WTC11 (cell line): ENCODE data around the gene SPRY1. TPM values are rescaled to one million over a fixed set of nuclear protein-coding genes. Genes with fewer than 3 reads are reported as not detected.

ENCODE experiments used
- ATAC-seq: fragments of 200-7000 bp; cut with Tn5 transposase; 2 replicates; pipeline ENCODE4 v1.10.0; 2021; ENCODE audit warnings: mild to moderate bottlenecking, moderate library complexity
- CTCF ChIA-PET: fragments of 300-600 bp; sonication (Branson Sonifier 250); formaldehyde crosslinking; loops from one replicate; lab custom pipeline; 2021; ENCODE audit warnings: antibody characterized with exemption; lab: Charles Lee
- POLR2A ChIA-PET: fragments of 350-600 bp; sonication (Branson Sonifier 250); formaldehyde crosslinking; loops from one replicate; lab custom pipeline; 2021; ENCODE audit warnings: antibody characterized with exemption; lab: Charles Lee
- DNase-seq: peaks from one replicate; pipeline ENCODE4 v3.0.0; 2021; ENCODE audit warnings: low spot score
- H3K27ac Mint-ChIP-seq: 2 replicates; pipeline ENCODE4 v1.8.0; 2021; ENCODE audit warnings: mixed read lengths
- H3K27me3 Mint-ChIP-seq: 2 replicates; pipeline ENCODE4 v1.8.0; 2021; ENCODE audit warnings: low read depth, mild to moderate bottlenecking, moderate library complexity, mixed read lengths
- H3K36me3 Mint-ChIP-seq: 2 replicates; pipeline ENCODE4 v1.8.0; 2021; ENCODE audit warnings: mixed read lengths
- H3K4me1 Mint-ChIP-seq: 2 replicates; pipeline ENCODE4 v1.8.0; 2022; ENCODE audit warnings: mixed read lengths
- H3K4me3 Mint-ChIP-seq: 2 replicates; pipeline ENCODE4 v1.8.0; 2021; ENCODE audit warnings: mild to moderate bottlenecking, moderate library complexity, mixed read lengths
- H3K9me3 Mint-ChIP-seq: 2 replicates; pipeline ENCODE4 v1.8.0; 2021; ENCODE audit warnings: mixed read lengths
- ATF1 ChIP-seq: sonication (generic); formaldehyde crosslinking; IDR thresholded peaks from 2 replicates; pipeline ENCODE4 v1.8.1; 2023; ENCODE audit warnings: mild to moderate bottlenecking, moderate library complexity, missing genetic modification reagents
- CREM ChIP-seq: sonication (generic); formaldehyde crosslinking; IDR thresholded peaks from 2 replicates; pipeline ENCODE4 v1.8.1; 2022; ENCODE audit warnings: mild to moderate bottlenecking, missing genetic modification reagents, moderate library complexity
- ELF4 ChIP-seq: sonication (generic); formaldehyde crosslinking; IDR thresholded peaks from 2 replicates; pipeline ENCODE4 v1.8.1; 2022; ENCODE audit warnings: low read depth, mild to moderate bottlenecking, moderate library complexity, missing genetic modification reagents
- ETV6 ChIP-seq: sonication (generic); formaldehyde crosslinking; IDR thresholded peaks from 2 replicates; pipeline ENCODE4 v1.8.1; 2022; ENCODE audit warnings: mild to moderate bottlenecking, missing genetic modification reagents
- FOXJ3 ChIP-seq: sonication (generic); formaldehyde crosslinking; IDR thresholded peaks from 2 replicates; pipeline ENCODE4 v1.9.0; 2021; ENCODE audit warnings: missing genetic modification reagents, mild to moderate bottlenecking, borderline replicate concordance
- GTF2I ChIP-seq: fragments of 250-450 bp; sonication (Bioruptor Pico); conservative IDR thresholded peaks from 2 replicates; pipeline ENCODE4 v1.4.0; 2021; ENCODE audit warnings: mild to moderate bottlenecking
- IRF2 ChIP-seq: sonication (generic); formaldehyde crosslinking; IDR thresholded peaks from 2 replicates; pipeline ENCODE4 v1.8.0; 2022; ENCODE audit warnings: low read depth, missing genetic modification reagents, borderline replicate concordance
- KAT7 ChIP-seq: sonication (generic); formaldehyde crosslinking; IDR thresholded peaks from 2 replicates; pipeline ENCODE4 v1.8.1; 2023; ENCODE audit warnings: missing genetic modification reagents, mild to moderate bottlenecking, borderline replicate concordance
- NFATC4 ChIP-seq: fragments of 250-450 bp; sonication (Bioruptor Pico); IDR thresholded peaks from 2 replicates; pipeline ENCODE4 v1.9.0; 2021; ENCODE audit warnings: mild to moderate bottlenecking
- NR3C1 ChIP-seq: sonication (generic); formaldehyde crosslinking; conservative IDR thresholded peaks from 2 replicates; pipeline ENCODE4 v1.8.1; 2023; ENCODE audit warnings: low read depth, mild to moderate bottlenecking, missing genetic modification reagents
- TCF7 ChIP-seq: sonication (generic); formaldehyde crosslinking; IDR thresholded peaks from 2 replicates; pipeline ENCODE4 v1.8.0; 2022; ENCODE audit warnings: mild to moderate bottlenecking, low read depth, missing genetic modification reagents, moderate library complexity
- TEAD1 ChIP-seq: sonication (generic); formaldehyde crosslinking; IDR thresholded peaks from 2 replicates; pipeline ENCODE4 v1.8.0; 2022; ENCODE audit warnings: mild to moderate bottlenecking, missing genetic modification reagents
- ZNF121 ChIP-seq: sonication (generic); formaldehyde crosslinking; IDR thresholded peaks from 2 replicates; pipeline ENCODE4 v1.8.0; 2023; ENCODE audit warnings: missing genetic modification reagents
- ZNF219 ChIP-seq: sonication (generic); formaldehyde crosslinking; IDR thresholded peaks from 2 replicates; pipeline ENCODE4 v1.8.0; 2023; ENCODE audit warnings: missing genetic modification reagents, mild to moderate bottlenecking, borderline replicate concordance
- ZNF263 ChIP-seq: sonication (generic); formaldehyde crosslinking; IDR thresholded peaks from 2 replicates; pipeline ENCODE4 v1.8.1; 2022; ENCODE audit warnings: low read depth, mild to moderate bottlenecking, moderate library complexity, missing genetic modification reagents
- ZNF671 ChIP-seq: fragments of 250-450 bp; sonication (Bioruptor Pico); IDR thresholded peaks from 2 replicates; pipeline ENCODE4 v1.8.0; 2021; ENCODE audit warnings: mild to moderate bottlenecking
- total RNA-seq: library from RNA; stranded (reverse); gene quantifications from 3 replicates; pipeline ENCODE4 v1.2.3, GENCODE V29; 2021
- TF ChIP-seq, protein P1 (sequence below): sonication (generic); formaldehyde crosslinking; IDR thresholded peaks from 2 replicates; pipeline ENCODE4 v1.8.0; 2022; ENCODE audit warnings: mild to moderate bottlenecking, missing genetic modification reagents
- TF ChIP-seq, protein P2 (sequence below): sonication (generic); formaldehyde crosslinking; IDR thresholded peaks from 2 replicates; pipeline ENCODE4 v1.8.1; 2022; ENCODE audit warnings: mild to moderate bottlenecking, moderate library complexity, missing genetic modification reagents
- TF ChIP-seq, protein P3 (sequence below): sonication (generic); formaldehyde crosslinking; IDR thresholded peaks from 2 replicates; pipeline ENCODE4 v1.8.1; 2023; ENCODE audit warnings: mild to moderate bottlenecking, missing genetic modification reagents, moderate library complexity
- TF ChIP-seq, protein P4 (sequence below): fragments of 250-450 bp; sonication (Bioruptor Pico); conservative IDR thresholded peaks from 2 replicates; pipeline ENCODE4 v1.9.0; 2021; ENCODE audit warnings: mild to moderate bottlenecking
- TF ChIP-seq, protein P5 (sequence below): sonication (generic); formaldehyde crosslinking; conservative IDR thresholded peaks from 2 replicates; pipeline ENCODE4 v1.8.1; 2022; ENCODE audit warnings: mild to moderate bottlenecking, missing genetic modification reagents
- TF ChIP-seq, protein P6 (sequence below): sonication (generic); formaldehyde crosslinking; IDR thresholded peaks from 2 replicates; pipeline ENCODE4 v1.8.1; 2023; ENCODE audit warnings: mild to moderate bottlenecking, missing genetic modification reagents, borderline replicate concordance

SPRY1 gene
- total RNA-seq, 1 experiment from 2014 or later, result 107 TPM

DNA sequence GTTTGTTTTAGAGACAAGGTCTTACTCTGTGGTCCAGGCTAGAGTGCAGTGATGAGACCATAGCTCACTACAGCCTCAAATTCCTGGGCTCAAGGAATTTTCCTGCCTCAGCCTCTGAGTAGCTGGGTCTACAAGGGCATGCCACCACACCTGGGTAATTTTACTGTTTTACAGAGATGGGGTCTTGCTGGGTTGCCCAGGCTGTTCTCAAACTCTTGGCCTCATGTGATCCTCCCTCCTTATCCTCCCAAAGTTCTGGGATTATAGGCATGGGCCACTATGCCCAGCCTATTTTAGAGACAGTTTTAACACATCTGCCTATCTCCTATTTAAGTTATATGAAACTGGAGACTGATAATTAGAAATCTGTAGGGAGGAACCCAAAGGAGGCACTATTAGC is 53.8 kb downstream of the SPRY1 start:
- ATAC-seq, result no peak
- no peaks in the 10 kb centered on the region for H3K9me3 Mint-ChIP-seq
- CTCF ChIA-PET, result no interaction called here
- no peaks in the 10 kb centered on the region for H3K36me3 Mint-ChIP-seq
- no peaks in the 10 kb centered on the region; the same call in 1 of the 2 replicates for H3K27me3 Mint-ChIP-seq
- POLR2A ChIA-PET, result no interaction called here
- peaks cover 22% of the 10 kb centered on the region for H3K4me1 Mint-ChIP-seq
- no peak overlapping the region for H3K27ac Mint-ChIP-seq
- no peak overlapping the region for H3K4me3 Mint-ChIP-seq
- TF ChIP-seq, protein P1, sequence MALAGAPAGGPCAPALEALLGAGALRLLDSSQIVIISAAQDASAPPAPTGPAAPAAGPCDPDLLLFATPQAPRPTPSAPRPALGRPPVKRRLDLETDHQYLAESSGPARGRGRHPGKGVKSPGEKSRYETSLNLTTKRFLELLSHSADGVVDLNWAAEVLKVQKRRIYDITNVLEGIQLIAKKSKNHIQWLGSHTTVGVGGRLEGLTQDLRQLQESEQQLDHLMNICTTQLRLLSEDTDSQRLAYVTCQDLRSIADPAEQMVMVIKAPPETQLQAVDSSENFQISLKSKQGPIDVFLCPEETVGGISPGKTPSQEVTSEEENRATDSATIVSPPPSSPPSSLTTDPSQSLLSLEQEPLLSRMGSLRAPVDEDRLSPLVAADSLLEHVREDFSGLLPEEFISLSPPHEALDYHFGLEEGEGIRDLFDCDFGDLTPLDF, result no peak
- peak; percentile 74; the same call in 1 of the 2 replicates for TF ChIP-seq ZNF121 (CRISPR knock-in tag)
- DNase-seq, result no peak

DNA sequence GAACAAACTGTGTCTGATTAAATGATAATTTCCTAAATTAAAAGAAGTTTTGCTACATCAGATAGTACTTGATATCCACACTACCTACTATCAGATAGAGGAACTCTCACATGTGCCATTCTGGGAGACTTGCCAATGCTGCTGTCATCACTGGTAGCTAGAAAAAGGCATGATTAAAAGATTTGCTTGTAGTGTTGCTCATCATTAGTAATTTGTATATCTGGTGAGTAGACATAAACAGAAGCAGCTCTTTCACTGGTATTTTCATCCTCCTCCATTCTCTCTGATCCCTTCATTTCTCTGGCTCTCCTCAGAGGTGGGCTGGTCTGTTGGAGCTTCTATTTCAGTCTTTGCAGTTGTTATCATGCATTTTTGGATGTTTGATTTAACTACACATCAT is 56.0 kb downstream of the SPRY1 start:
- H3K36me3 Mint-ChIP-seq, result no peaks in the 10 kb centered on the region
- no peaks in the 10 kb centered on the region; the same call in 1 of the 2 replicates for H3K27me3 Mint-ChIP-seq
- DNase-seq (no peak), ATAC-seq (no peak)
- CTCF ChIA-PET, result interaction anchor here (0.6 kb wide), 1 partner anchor 320 kb away, joined by 3 read pairs; no protein-coding TSS in a partner anchor
- H3K4me1 Mint-ChIP-seq, result peaks cover 14% of the 10 kb centered on the region
- POLR2A ChIA-PET, result no interaction called here
- H3K9me3 Mint-ChIP-seq, result peaks cover 3% of the 10 kb centered on the region; the same call in 1 of the 2 replicates
- no peak overlapping the region for H3K4me3 Mint-ChIP-seq
- no peak overlapping the region for H3K27ac Mint-ChIP-seq
- TF ChIP-seq FOXJ3 (CRISPR knock-in tag) (no peak), ATF1 (CRISPR knock-in tag) (no peak), ZNF671 (CRISPR knock-in tag) (no peak), ELF4 (CRISPR knock-in tag) (no peak), TCF7 (CRISPR knock-in tag) (no peak), TEAD1 (CRISPR knock-in tag) (no peak), NFATC4 (CRISPR knock-in tag) (no peak), ZNF263 (CRISPR knock-in tag) (no peak), CREM (no peak), ETV6 (CRISPR knock-in tag) (no peak), GTF2I (CRISPR knock-in tag) (no peak), KAT7 (CRISPR knock-in tag) (no peak)
- TF ChIP-seq, protein P2, sequence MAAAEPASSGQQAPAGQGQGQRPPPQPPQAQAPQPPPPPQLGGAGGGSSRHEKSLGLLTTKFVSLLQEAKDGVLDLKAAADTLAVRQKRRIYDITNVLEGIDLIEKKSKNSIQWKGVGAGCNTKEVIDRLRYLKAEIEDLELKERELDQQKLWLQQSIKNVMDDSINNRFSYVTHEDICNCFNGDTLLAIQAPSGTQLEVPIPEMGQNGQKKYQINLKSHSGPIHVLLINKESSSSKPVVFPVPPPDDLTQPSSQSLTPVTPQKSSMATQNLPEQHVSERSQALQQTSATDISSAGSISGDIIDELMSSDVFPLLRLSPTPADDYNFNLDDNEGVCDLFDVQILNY, result no peak
- TF ChIP-seq, protein P3, sequence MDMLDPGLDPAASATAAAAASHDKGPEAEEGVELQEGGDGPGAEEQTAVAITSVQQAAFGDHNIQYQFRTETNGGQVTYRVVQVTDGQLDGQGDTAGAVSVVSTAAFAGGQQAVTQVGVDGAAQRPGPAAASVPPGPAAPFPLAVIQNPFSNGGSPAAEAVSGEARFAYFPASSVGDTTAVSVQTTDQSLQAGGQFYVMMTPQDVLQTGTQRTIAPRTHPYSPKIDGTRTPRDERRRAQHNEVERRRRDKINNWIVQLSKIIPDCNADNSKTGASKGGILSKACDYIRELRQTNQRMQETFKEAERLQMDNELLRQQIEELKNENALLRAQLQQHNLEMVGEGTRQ, result no peak
- TF ChIP-seq, protein P4, sequence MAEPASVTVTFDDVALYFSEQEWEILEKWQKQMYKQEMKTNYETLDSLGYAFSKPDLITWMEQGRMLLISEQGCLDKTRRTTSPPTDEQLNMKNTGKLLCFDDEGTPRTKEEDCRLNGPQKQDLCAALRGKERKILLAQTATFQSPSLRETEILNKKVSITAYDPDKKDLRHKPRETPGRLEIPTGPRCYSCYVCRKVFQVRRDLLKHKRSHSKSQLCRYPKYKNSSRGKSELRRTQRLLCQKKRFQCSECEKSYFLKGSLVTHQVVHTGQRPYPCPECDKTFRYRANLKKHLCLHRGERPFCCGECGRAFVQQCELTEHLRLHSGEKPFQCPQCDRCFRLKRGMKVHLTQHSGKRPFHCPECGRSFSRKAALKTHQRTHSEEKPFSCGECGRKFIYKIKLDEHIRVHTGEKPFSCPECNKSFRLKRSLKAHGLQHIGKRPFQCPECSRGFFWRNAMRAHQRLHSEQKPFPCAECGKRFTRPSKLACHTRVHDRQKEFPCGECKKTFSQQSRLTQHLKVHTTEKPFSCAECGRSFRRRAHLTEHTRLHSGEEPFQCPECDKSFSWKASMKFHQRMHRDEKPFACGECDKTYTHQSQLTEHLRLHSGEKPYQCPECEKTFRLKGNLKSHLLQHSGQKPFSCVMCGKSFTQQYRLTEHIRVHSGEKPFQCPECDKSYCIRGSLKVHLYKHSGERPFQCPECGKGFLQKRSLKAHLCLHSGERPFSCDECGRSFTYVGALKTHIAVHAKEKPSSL (CRISPR knock-in tag), result no peak
- TF ChIP-seq, protein P5, sequence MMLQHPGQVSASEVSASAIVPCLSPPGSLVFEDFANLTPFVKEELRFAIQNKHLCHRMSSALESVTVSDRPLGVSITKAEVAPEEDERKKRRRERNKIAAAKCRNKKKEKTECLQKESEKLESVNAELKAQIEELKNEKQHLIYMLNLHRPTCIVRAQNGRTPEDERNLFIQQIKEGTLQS, result no peak

DNA sequence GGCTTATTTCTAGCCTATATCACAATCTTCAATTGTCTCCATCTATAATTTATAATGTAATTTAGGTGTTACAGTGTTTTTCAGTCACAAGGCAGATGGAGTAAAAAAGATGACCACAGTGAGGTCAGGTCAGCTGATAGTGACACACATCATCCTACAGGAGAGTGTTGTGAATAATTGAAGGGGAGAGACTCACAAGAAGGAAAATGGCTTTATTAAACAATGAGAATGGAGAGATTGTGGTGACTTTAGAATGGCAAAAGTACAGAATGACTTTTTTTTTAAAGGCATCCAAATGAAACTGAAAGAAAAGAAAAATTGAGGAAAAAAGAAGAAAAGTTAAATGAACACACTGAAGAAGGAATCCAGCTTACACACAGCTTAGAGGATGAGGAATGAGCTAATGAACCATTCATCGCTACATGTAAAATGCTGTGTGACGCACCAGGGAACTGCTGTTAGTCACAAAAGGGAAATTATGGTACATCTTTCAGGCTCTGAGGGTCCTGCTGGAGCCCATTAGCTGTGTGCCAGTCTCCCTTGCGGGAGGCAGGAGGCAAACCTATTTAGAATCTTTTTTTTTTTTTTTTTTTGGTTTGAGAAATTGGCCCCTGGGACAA is 56.6 kb downstream of the SPRY1 start:
- H3K4me3 Mint-ChIP-seq, result no peak overlapping the region
- ChIA-PET POLR2A (no interaction called here), CTCF (interaction anchor here (0.6 kb wide), 1 partner anchor 320 kb away, joined by 3 read pairs; no protein-coding TSS in a partner anchor)
- H3K27ac Mint-ChIP-seq, result no peak overlapping the region
- DNase-seq (no peak), ATAC-seq (no peak)
- H3K4me1 Mint-ChIP-seq, result peaks cover 14% of the 10 kb centered on the region
- H3K9me3 Mint-ChIP-seq, result peaks cover 3% of the 10 kb centered on the region; the same call in 1 of the 2 replicates
- H3K36me3 Mint-ChIP-seq, result no peaks in the 10 kb centered on the region
- no peaks in the 10 kb centered on the region; the same call in 1 of the 2 replicates for H3K27me3 Mint-ChIP-seq
- TF ChIP-seq, protein P6, sequence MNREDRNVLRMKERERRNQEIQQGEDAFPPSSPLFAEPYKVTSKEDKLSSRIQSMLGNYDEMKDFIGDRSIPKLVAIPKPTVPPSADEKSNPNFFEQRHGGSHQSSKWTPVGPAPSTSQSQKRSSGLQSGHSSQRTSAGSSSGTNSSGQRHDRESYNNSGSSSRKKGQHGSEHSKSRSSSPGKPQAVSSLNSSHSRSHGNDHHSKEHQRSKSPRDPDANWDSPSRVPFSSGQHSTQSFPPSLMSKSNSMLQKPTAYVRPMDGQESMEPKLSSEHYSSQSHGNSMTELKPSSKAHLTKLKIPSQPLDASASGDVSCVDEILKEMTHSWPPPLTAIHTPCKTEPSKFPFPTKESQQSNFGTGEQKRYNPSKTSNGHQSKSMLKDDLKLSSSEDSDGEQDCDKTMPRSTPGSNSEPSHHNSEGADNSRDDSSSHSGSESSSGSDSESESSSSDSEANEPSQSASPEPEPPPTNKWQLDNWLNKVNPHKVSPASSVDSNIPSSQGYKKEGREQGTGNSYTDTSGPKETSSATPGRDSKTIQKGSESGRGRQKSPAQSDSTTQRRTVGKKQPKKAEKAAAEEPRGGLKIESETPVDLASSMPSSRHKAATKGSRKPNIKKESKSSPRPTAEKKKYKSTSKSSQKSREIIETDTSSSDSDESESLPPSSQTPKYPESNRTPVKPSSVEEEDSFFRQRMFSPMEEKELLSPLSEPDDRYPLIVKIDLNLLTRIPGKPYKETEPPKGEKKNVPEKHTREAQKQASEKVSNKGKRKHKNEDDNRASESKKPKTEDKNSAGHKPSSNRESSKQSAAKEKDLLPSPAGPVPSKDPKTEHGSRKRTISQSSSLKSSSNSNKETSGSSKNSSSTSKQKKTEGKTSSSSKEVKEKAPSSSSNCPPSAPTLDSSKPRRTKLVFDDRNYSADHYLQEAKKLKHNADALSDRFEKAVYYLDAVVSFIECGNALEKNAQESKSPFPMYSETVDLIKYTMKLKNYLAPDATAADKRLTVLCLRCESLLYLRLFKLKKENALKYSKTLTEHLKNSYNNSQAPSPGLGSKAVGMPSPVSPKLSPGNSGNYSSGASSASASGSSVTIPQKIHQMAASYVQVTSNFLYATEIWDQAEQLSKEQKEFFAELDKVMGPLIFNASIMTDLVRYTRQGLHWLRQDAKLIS, result no peak
- TF ChIP-seq NR3C1 (CRISPR knock-in tag) (no peak), ZNF219 (no peak), IRF2 (no peak), TCF7 (CRISPR knock-in tag) (no peak)
- TF ChIP-seq, protein P2, result no peak
